ENCODE measurements around the gene PTPN1. TPM values are rescaled to one million over a fixed set of nuclear protein-coding genes. Genes with fewer than 3 reads are reported as not detected.

PTPN1 gene
- total RNA-seq, 1 donor from 2014 or later = 78.2 TPM

DNA sequence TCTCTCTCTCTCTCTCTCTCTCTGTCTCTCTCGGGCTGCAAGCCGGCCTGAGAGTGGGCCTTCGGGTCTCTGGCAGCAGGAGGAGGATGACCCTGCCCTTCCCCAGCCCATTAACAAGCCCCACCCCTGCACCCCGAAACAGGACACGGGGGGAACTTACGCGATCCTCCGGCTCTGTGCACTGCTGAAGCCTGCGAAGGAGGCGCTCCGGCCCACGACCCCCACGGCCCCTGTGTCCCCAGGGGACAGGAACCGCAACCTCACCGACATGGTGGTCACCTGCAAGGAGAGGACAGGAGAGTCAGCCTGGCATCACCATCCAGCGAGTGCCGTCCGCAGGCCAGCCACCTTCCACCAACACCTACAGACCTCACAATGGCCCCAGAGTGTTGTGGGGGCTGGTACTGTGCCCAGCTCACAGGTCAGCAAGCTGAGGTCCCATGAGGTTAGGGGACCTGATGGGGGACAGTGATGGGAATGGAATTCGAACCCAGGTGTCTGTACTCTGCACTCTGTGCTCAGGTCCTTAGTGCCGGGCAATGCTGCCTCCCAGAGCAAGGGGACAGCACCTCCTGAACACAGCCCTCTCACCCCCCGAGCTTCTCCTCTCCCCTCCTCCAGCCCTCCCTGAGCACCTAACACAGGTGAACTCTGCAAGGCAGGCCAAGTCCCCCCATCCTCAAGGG is 120.5 kb downstream of the PTPN1 start:
- Histone ChIP-seq H3K27ac (no peak overlapping the region), H3K4me1 (peaks cover 4% of the 10 kb centered on the region), H3K4me3 (no peak overlapping the region), H3K27me3 (ENCODE audit: low read depth) (no peaks in the 10 kb centered on the region), H3K36me3 (no peaks in the 10 kb centered on the region), H3K9me3 (no peaks in the 10 kb centered on the region)
- no peak for DNase-seq
- intact Hi-C loops (cut with DNase I) = no loop called here
- ATAC-seq = no peak
- TF ChIP-seq, protein P1, sequence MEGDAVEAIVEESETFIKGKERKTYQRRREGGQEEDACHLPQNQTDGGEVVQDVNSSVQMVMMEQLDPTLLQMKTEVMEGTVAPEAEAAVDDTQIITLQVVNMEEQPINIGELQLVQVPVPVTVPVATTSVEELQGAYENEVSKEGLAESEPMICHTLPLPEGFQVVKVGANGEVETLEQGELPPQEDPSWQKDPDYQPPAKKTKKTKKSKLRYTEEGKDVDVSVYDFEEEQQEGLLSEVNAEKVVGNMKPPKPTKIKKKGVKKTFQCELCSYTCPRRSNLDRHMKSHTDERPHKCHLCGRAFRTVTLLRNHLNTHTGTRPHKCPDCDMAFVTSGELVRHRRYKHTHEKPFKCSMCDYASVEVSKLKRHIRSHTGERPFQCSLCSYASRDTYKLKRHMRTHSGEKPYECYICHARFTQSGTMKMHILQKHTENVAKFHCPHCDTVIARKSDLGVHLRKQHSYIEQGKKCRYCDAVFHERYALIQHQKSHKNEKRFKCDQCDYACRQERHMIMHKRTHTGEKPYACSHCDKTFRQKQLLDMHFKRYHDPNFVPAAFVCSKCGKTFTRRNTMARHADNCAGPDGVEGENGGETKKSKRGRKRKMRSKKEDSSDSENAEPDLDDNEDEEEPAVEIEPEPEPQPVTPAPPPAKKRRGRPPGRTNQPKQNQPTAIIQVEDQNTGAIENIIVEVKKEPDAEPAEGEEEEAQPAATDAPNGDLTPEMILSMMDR (IDR thresholded peaks at IDR 0.05) = no peak

DNA sequence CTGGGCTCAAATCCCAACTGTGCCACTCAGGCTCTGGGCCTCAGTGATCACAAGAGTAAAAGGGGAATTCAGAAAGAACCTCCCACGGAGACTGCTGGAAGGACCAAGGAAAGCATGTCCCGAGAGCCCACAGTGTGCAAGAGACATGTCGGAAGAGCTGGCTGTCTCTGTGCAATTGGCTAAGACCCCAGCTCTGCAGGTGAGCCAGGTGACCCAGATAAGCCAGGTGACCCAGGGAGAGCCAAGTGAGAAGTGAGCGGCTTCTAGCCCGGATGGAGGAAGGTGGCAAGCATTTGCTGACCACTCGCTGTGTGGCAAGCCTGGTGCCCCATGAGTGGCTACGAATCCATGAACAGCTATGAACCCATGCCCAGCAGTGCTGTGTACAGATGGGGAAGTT is 122.1 kb downstream of the PTPN1 start:
- no peak for ATAC-seq
- Histone ChIP-seq H3K27ac (no peak overlapping the region), H3K36me3 (no peaks in the 10 kb centered on the region), H3K27me3 (ENCODE audit: low read depth) (no peaks in the 10 kb centered on the region), H3K4me3 (no peak overlapping the region), H3K9me3 (no peaks in the 10 kb centered on the region), H3K4me1 (peaks cover 17% of the 10 kb centered on the region)
- intact Hi-C loops (cut with DNase I) = no loop called here
- TF ChIP-seq, protein P1 (IDR thresholded peaks at IDR 0.05) = no peak
- DNase-seq = no peak

DNA sequence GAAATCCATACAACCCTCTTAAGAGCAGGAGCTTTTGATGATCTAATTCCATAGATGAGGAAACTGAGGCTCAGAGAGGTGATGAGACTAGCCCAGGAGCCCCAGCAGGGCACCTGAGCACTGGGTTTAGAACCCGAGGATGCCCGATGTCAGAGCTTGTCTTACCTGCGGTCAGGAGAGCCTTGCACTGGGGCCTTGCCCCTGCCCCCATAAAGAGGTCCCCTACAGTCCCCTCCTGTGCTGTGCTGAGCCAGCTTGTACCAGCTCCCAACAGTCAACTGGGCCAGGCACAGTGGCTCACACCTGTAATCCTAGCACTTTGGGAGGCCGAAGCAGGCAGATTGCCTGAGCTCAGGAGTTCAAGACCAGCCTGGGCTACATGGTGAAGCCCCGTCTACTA is 122.5 kb downstream of the PTPN1 start:
- Histone ChIP-seq H3K36me3 (no peaks in the 10 kb centered on the region), H3K9me3 (no peaks in the 10 kb centered on the region), H3K4me1 (peaks cover 21% of the 10 kb centered on the region), H3K27ac (no peak overlapping the region), H3K4me3 (no peak overlapping the region), H3K27me3 (ENCODE audit: low read depth) (no peaks in the 10 kb centered on the region)
- intact Hi-C loops (cut with DNase I) = no loop called here
- DNase-seq = no peak
- TF ChIP-seq, protein P1 (IDR thresholded peaks at IDR 0.05) = no peak
- ATAC-seq = no peak

DNA sequence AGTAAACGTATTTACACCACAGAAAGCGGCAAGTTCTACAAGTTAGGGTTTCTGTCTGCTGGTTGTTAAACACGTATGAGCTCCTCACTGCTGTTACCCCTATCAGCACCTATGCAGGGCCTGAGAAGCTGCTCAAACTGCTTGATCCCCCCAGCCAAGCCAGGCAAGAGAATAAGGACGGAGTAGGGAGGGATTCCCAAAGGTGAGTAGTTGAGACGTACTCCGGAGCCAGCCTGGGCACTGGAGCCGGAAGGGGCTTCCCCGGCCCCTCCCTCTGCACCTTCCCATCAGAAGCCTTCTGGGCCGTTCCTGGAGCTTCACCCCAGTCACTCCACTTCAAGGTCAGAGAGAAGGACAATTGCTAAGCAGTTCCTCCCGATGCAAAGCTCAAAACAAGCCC is 123.2 kb downstream of the PTPN1 start:
- H3K27me3 ChIP-seq (ENCODE audit: low read depth) = no peaks in the 10 kb centered on the region
- peaks cover 22% of the 10 kb centered on the region for H3K4me1 ChIP-seq
- intact Hi-C loops (cut with DNase I) = no loop called here
- no peak overlapping the region for H3K4me3 ChIP-seq
- H3K27ac ChIP-seq = no peak overlapping the region
- ATAC-seq (no peak), DNase-seq (no peak)
- no peaks in the 10 kb centered on the region for H3K36me3 ChIP-seq
- TF ChIP-seq, protein P1 (IDR thresholded peaks at IDR 0.05) = no peak
- no peaks in the 10 kb centered on the region for H3K9me3 ChIP-seq

DNA sequence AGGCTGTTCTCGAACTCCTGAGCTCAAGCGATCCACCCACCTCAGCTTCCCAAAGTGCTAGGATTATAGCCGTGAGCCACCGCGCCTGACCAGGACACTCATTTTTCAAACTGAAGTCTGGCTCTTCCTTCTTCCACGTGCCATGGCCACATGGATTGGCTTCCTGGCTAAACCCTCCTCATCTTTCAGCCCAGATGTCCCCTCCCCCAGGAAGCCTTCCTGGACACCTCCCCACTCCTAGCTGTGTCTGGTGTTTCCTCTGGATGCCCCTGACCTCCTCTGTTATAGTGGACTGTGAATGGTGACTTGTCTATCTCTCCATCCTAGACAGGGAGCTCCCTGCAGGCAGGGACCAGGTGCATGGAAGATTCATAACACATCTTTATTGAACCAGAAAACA is 124.0 kb downstream of the PTPN1 start:
- Histone ChIP-seq H3K4me1 (peaks cover 22% of the 10 kb centered on the region), H3K4me3 (no peak overlapping the region), H3K27me3 (ENCODE audit: low read depth) (no peaks in the 10 kb centered on the region), H3K27ac (no peak overlapping the region), H3K9me3 (no peaks in the 10 kb centered on the region), H3K36me3 (no peaks in the 10 kb centered on the region)
- intact Hi-C loops (cut with DNase I) = no loop called here
- ATAC-seq (no peak), DNase-seq (no peak)
- TF ChIP-seq, protein P1 (IDR thresholded peaks at IDR 0.05) = no peak

Small RNA genes within 50 kb of the gene (microRNA-seq; reads per million reads assigned to microRNA genes)
- gene MIR1302-5 (ENCODE audit: borderline number of aligned reads) (not detected), gene MIR645 (ENCODE audit: borderline number of aligned reads) (not detected)

Other genes starting within 250 kb of the PTPN1 start
- gene RIPOR3, start 181.2 kb downstream of the PTPN1 start, total RNA-seq = 11.0 TPM
- gene PARD6B, start 221.2 kb downstream of the PTPN1 start, total RNA-seq = 32.5 TPM